Fibroblast of lung (primary cell): ENCODE results near the gene ANO2. TPM values are rescaled to one million over a fixed set of nuclear protein-coding genes. Genes with fewer than 3 reads are reported as not detected.

Experiments
- DNase-seq, 2 donors: peaks; one replicate each; pipeline versions ENCODE4 v3.0.0 to v3.0.0-alpha.2; 2010; ENCODE audit warnings: low read depth in 2 of 2
- H2AFZ ChIP-seq: 2 replicates; pipeline ENCODE4 v1.5.1; 2012; ENCODE audit warnings: low read length, control low read depth, inconsistent platforms
- H3K27ac ChIP-seq: 2 replicates; pipeline ENCODE4 v1.5.1; 2011; ENCODE audit warnings: low read length, control low read depth; ENCODE audit not compliant: insufficient read depth
- H3K27me3 ChIP-seq: 2 replicates; pipeline ENCODE4 v1.5.1; 2011; ENCODE audit warnings: mild to moderate bottlenecking, low read length; ENCODE audit not compliant: control insufficient read depth, insufficient read depth
- H3K36me3 ChIP-seq: 2 replicates; pipeline ENCODE4 v1.5.1; 2011; ENCODE audit warnings: low read length; ENCODE audit not compliant: control insufficient read depth, insufficient read depth
- H3K4me1 ChIP-seq: 2 replicates; pipeline ENCODE4 v1.5.1; 2011; ENCODE audit warnings: low read length; ENCODE audit not compliant: control insufficient read depth, insufficient read depth; ENCODE audit errors: extremely low read depth
- H3K4me2 ChIP-seq: 2 replicates; pipeline ENCODE4 v1.5.1; 2011; ENCODE audit warnings: low read length, control low read depth; ENCODE audit not compliant: insufficient read depth; ENCODE audit errors: extremely low read depth
- H3K4me3 ChIP-seq, 4 experiments: fragments of 200-600 bp in 1 of 4; sonication (generic) in 1 of 4; replicated peaks in 1 of 4; 2 replicates each; pipeline ENCODE4 v1.5.1; 2011 to 2016; ENCODE audit warnings: low read length in 4 of 4, low read depth in 3 of 4, mild to moderate bottlenecking in 3 of 4, control low read depth in 2 of 4, inconsistent platforms in 1 of 4, mixed read lengths in 1 of 4; ENCODE audit not compliant: insufficient read depth in 1 of 4; ENCODE audit errors: control extremely low read depth in 1 of 4
- H3K79me2 ChIP-seq: 2 replicates; pipeline ENCODE4 v1.5.1; 2012; ENCODE audit warnings: mild to moderate bottlenecking, low read length, inconsistent platforms; ENCODE audit not compliant: control insufficient read depth, insufficient read depth
- H3K9ac ChIP-seq: 2 replicates; pipeline ENCODE4 v1.5.1; 2011; ENCODE audit warnings: mild to moderate bottlenecking, low read length, control low read depth; ENCODE audit not compliant: insufficient read depth
- H3K9me3 ChIP-seq: 2 replicates; pipeline ENCODE4 v1.5.1; 2012; ENCODE audit warnings: low read depth, low read length; ENCODE audit not compliant: control insufficient read depth, insufficient read depth
- H4K20me1 ChIP-seq: 2 replicates; pipeline ENCODE4 v1.5.1; 2011; ENCODE audit warnings: low read length; ENCODE audit not compliant: control insufficient read depth, insufficient read depth; ENCODE audit errors: extremely low read depth
- EZH2 ChIP-seq: IDR thresholded peaks from 2 replicates; pipeline ENCODE4 v1.5.1; 2012; ENCODE audit warnings: low read length, control low read depth, mild to moderate bottlenecking; ENCODE audit errors: missing control alignments
- polyA plus RNA-seq, 2 donors: library from polyadenylated mRNA; depleted of rRNA in 1 of 2; stranded (reverse) in 1 of 2; unstranded in 1 of 2; fragments of >200 nt; gene quantifications; 2 replicates each; pipeline ENCODE4 v1.2.1, GENCODE V29; 2011 to 2012; ENCODE audit warnings: missing spikeins in 1 of 2
- total RNA-seq: library from RNA; depleted of rRNA; stranded (reverse); fragments of >200 nt; gene quantifications from 2 replicates; pipeline ENCODE4 v1.2.1, GENCODE V29; 2014
- TF ChIP-seq, protein P1 (sequence below), 2 donors: IDR thresholded peaks in 1 of 2; conservative IDR thresholded peaks in 1 of 2; 1 replicate in 1 of 2; 2 replicates in 1 of 2; pipeline ENCODE4 v1.5.1; 2011 to 2012; ENCODE audit warnings: low read length in 2 of 2, control low read depth in 1 of 2, inconsistent platforms in 1 of 2, low read depth in 1 of 2, mild to moderate bottlenecking in 1 of 2

ANO2 gene
- total and polyA plus RNA-seq, 2 donors (not counting 1 experiment from before 2014, with no cell fraction given), result 0.15 to 0.17 TPM

DNA sequence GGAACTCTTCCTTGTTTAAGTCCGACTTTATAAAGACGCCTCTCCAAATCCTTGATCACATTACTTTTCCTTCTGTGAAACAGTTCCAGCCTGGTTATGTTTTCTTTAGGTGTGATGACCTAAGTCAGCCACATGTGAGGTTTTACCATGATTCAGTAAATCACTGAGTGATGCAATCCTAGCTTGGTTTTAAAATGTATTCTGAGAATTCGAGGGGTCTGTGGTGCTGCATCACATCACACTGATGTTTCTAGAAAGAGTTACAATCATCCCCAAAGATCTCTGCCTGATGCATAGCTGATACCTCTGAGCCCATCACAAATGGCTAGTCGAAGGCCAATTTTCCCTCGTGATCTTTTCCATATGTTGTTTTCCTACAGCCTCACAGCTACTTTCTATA is 152.7 kb downstream of the ANO2 start:
- Histone ChIP-seq H3K9me3 (no peaks in the 10 kb centered on the region), H3K9ac (no peak overlapping the region), H3K36me3 (no peaks in the 10 kb centered on the region), H3K4me3 (no peak overlapping the region), H3K27me3 (peaks cover 4% of the 10 kb centered on the region), H2AFZ (no peak overlapping the region), H3K4me1 (no peaks in the 10 kb centered on the region), H4K20me1 (no peaks in the 10 kb centered on the region), H3K79me2 (no peaks in the 10 kb centered on the region), H3K4me2 (no peak overlapping the region), H3K27ac (no peak overlapping the region)
- TF ChIP-seq EZH2, result no peak
- TF ChIP-seq, protein P1, sequence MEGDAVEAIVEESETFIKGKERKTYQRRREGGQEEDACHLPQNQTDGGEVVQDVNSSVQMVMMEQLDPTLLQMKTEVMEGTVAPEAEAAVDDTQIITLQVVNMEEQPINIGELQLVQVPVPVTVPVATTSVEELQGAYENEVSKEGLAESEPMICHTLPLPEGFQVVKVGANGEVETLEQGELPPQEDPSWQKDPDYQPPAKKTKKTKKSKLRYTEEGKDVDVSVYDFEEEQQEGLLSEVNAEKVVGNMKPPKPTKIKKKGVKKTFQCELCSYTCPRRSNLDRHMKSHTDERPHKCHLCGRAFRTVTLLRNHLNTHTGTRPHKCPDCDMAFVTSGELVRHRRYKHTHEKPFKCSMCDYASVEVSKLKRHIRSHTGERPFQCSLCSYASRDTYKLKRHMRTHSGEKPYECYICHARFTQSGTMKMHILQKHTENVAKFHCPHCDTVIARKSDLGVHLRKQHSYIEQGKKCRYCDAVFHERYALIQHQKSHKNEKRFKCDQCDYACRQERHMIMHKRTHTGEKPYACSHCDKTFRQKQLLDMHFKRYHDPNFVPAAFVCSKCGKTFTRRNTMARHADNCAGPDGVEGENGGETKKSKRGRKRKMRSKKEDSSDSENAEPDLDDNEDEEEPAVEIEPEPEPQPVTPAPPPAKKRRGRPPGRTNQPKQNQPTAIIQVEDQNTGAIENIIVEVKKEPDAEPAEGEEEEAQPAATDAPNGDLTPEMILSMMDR (conservative IDR thresholded peaks at IDR 0.05 in 1 of 2, IDR thresholded peaks at IDR 0.05 in 1 of 2; ENCODE audit: low read depth in 1 of 2, low read length in 2 of 2), result no peak
- peak in 1 of 2 donors; percentile 18 for DNase-seq

DNA sequence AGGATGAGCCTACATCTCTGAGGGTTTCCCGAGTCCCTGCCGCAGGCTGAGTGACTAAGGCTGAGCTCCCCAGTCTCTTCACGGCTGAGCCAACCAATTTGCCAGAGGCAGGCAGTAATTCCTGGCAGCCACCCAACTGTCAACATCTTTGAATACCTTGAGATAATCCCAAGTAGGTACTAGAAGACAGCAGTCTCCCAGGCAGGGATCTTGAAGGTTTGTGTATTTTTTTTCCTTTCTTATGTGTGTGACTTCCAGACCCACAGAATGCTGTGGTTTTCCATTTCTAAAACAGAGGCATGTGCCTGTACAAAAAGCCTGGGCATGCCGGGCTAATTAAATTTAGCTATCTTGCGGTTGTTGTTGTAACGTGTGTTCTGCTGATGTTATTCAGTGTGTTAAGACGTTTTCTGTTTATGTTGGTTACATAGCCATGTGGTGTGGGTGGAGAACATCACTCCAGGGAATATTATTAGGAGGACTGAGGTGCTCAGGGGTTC is 155.5 kb downstream of the ANO2 start:
- H3K79me2 ChIP-seq, result no peaks in the 10 kb centered on the region
- H3K4me2 ChIP-seq, result no peak overlapping the region
- no peaks in the 10 kb centered on the region for H3K36me3 ChIP-seq
- no peaks in the 10 kb centered on the region for H4K20me1 ChIP-seq
- H3K27me3 ChIP-seq, result peaks cover 4% of the 10 kb centered on the region
- H3K27ac ChIP-seq, result no peak overlapping the region
- no peaks in the 10 kb centered on the region for H3K9me3 ChIP-seq
- H3K9ac ChIP-seq, result no peak overlapping the region
- peak in 1 of 2 donors; percentile 49 for DNase-seq
- H2AFZ ChIP-seq, result no peak overlapping the region
- H3K4me1 ChIP-seq, result no peaks in the 10 kb centered on the region
- H3K4me3 ChIP-seq, result no peak overlapping the region
- TF ChIP-seq, protein P1 (conservative IDR thresholded peaks at IDR 0.05 in 1 of 2, IDR thresholded peaks at IDR 0.05 in 1 of 2; ENCODE audit: low read depth in 1 of 2, low read length in 2 of 2), result no peak
- no peak for TF ChIP-seq EZH2

DNA sequence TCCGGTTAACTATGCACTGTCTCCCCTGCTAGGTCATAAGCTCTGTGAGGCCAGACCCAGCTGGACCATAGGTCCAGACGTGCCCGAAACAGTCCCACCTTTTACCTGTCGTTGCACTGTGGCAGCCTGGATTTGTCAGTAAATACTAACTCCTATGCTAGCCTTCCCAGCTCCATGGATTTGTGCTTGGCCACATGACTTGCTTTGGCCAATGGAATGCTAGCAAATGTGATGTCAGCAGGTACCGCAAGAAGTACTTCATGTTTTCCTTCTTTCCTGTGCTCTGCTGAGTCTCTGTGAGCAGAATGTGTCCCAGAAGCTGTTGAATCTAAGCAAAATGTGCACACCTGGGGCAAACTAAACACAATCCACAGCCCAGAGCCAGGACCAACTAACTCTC is 157.2 kb downstream of the ANO2 start:
- Histone ChIP-seq H3K4me1 (no peaks in the 10 kb centered on the region), H3K4me3 (no peak overlapping the region), H3K27me3 (peaks cover 4% of the 10 kb centered on the region), H3K27ac (no peak overlapping the region), H3K79me2 (no peaks in the 10 kb centered on the region), H3K36me3 (no peaks in the 10 kb centered on the region), H4K20me1 (no peaks in the 10 kb centered on the region), H3K4me2 (no peak overlapping the region), H3K9me3 (no peaks in the 10 kb centered on the region), H3K9ac (no peak overlapping the region), H2AFZ (no peak overlapping the region)
- TF ChIP-seq EZH2, result no peak
- TF ChIP-seq, protein P1 (conservative IDR thresholded peaks at IDR 0.05 in 1 of 2, IDR thresholded peaks at IDR 0.05 in 1 of 2; ENCODE audit: low read depth in 1 of 2, low read length in 2 of 2), result no peak
- DNase-seq, result no peak
